Measurements from ENCODE around the gene TDP1. TPM values are rescaled to one million over a fixed set of nuclear protein-coding genes. Genes with fewer than 3 reads are reported as not detected.

The TDP1 gene
- total RNA-seq, 2 experiments from 2014 or later = 51.9 to 59.8 TPM

GRCh38 chr14:89926694-89927093 is 29.0 kb upstream of the TDP1 start:
- no peaks in the 10 kb centered on the region for H3K36me3 Mint-ChIP-seq (ENCODE audit: low read depth)
- ChIA-PET POLR2A (interaction anchor here (1.2 kb wide), 1 partner anchor 10 kb away, joined by 3 read pairs; no protein-coding TSS in a partner anchor), CTCF (interaction anchor here (1.0 kb wide), 1 partner anchor 13 kb away, joined by 4 read pairs; no protein-coding TSS in a partner anchor)
- H3K27me3 ChIP-seq (ENCODE audit: control insufficient read depth in 1 of 2, insufficient read depth in 2 of 2, low read length in 2 of 2) = no peaks in the 10 kb centered on the region
- no peak overlapping the region for H3K4me3 Mint-ChIP-seq
- ATAC-seq (ENCODE audit: poor library complexity) = no peak
- DNase-seq = no peak
- H3K4me1 Mint-ChIP-seq (ENCODE audit: low read depth) = no peaks in the 10 kb centered on the region
- intact Hi-C loops (cut with DNase I, micrococcal nuclease) = no loop called here
- no peak overlapping the region for H3K4me3 ChIP-seq (ENCODE audit: low read length)
- no peaks in the 10 kb centered on the region for H3K9me3 Mint-ChIP-seq
- TF ChIP-seq CTCF (IDR thresholded peaks at IDR 0.05) = no peak
- no peak overlapping the region for H3K27ac Mint-ChIP-seq
- H3K9me3 ChIP-seq (ENCODE audit: control insufficient read depth in 1 of 2, insufficient read depth in 1 of 2, low read length in 2 of 2) = no peaks in the 10 kb centered on the region
- H3K36me3 ChIP-seq (ENCODE audit: insufficient read depth, low read length) = no peaks in the 10 kb centered on the region
- no peaks in the 10 kb centered on the region for H3K4me1 ChIP-seq (ENCODE audit: insufficient read depth, low read length)
- no peak overlapping the region for H3K27ac ChIP-seq (ENCODE audit: low read depth in 1 of 2, low read length in 2 of 2)
- no peaks in the 10 kb centered on the region for H3K27me3 Mint-ChIP-seq

- DNase-seq (no peak), ATAC-seq (ENCODE audit: poor library complexity) (no peak)
- no peaks in the 10 kb centered on the region for H3K4me1 Mint-ChIP-seq (ENCODE audit: low read depth)
- no peaks in the 10 kb centered on the region for H3K27me3 ChIP-seq (ENCODE audit: control insufficient read depth in 1 of 2, insufficient read depth in 2 of 2, low read length in 2 of 2)
- no peak overlapping the region for H3K4me3 Mint-ChIP-seq
- no peaks in the 10 kb centered on the region for H3K4me1 ChIP-seq (ENCODE audit: insufficient read depth, low read length)
- H3K9me3 ChIP-seq (ENCODE audit: control insufficient read depth in 1 of 2, insufficient read depth in 1 of 2, low read length in 2 of 2) = no peaks in the 10 kb centered on the region
- no peaks in the 10 kb centered on the region for H3K9me3 Mint-ChIP-seq
- ChIA-PET CTCF (interaction anchor here (1.0 kb wide), 1 partner anchor 12 kb away, joined by 4 read pairs; no protein-coding TSS in a partner anchor), POLR2A (interaction anchor here (1.2 kb wide), 1 partner anchor 9 kb away, joined by 3 read pairs; no protein-coding TSS in a partner anchor)
- H3K27ac Mint-ChIP-seq = no peak overlapping the region
- H3K36me3 Mint-ChIP-seq (ENCODE audit: low read depth) = no peaks in the 10 kb centered on the region
- intact Hi-C loops (cut with DNase I, micrococcal nuclease) = no loop called here
- no peak for TF ChIP-seq CTCF (IDR thresholded peaks at IDR 0.05)
- no peak overlapping the region for H3K4me3 ChIP-seq (ENCODE audit: low read length)
- no peaks in the 10 kb centered on the region for H3K27me3 Mint-ChIP-seq
- no peak overlapping the region for H3K27ac ChIP-seq (ENCODE audit: low read depth in 1 of 2, low read length in 2 of 2)
- no peaks in the 10 kb centered on the region for H3K36me3 ChIP-seq (ENCODE audit: insufficient read depth, low read length)
These were observed 28.4 kb upstream of the TDP1 start for GRCh38 chr14:89927186-89927865.

- POLR2A ChIA-PET = no interaction called here
- H3K4me1 ChIP-seq (ENCODE audit: insufficient read depth, low read length) = no peaks in the 10 kb centered on the region
- H3K36me3 Mint-ChIP-seq (ENCODE audit: low read depth) = no peaks in the 10 kb centered on the region
- no peaks in the 10 kb centered on the region for H3K9me3 ChIP-seq (ENCODE audit: control insufficient read depth in 1 of 2, insufficient read depth in 1 of 2, low read length in 2 of 2)
- ATAC-seq (ENCODE audit: poor library complexity) (no peak), DNase-seq (no peak)
- no peaks in the 10 kb centered on the region for H3K27me3 Mint-ChIP-seq
- no peak for TF ChIP-seq CTCF (IDR thresholded peaks at IDR 0.05)
- no peak overlapping the region for H3K4me3 Mint-ChIP-seq
- intact Hi-C loops (cut with DNase I, micrococcal nuclease) = no loop called here
- H3K36me3 ChIP-seq (ENCODE audit: insufficient read depth, low read length) = no peaks in the 10 kb centered on the region
- no peak overlapping the region for H3K4me3 ChIP-seq (ENCODE audit: low read length)
- no peak overlapping the region for H3K27ac Mint-ChIP-seq
- CTCF ChIA-PET = no interaction called here
- H3K4me1 Mint-ChIP-seq (ENCODE audit: low read depth) = no peaks in the 10 kb centered on the region
- H3K9me3 Mint-ChIP-seq = no peaks in the 10 kb centered on the region
- H3K27me3 ChIP-seq (ENCODE audit: control insufficient read depth in 1 of 2, insufficient read depth in 2 of 2, low read length in 2 of 2) = no peaks in the 10 kb centered on the region
- H3K27ac ChIP-seq (ENCODE audit: low read depth in 1 of 2, low read length in 2 of 2) = no peak overlapping the region
These were observed 22.7 kb upstream of the TDP1 start for GRCh38 chr14:89933002-89933401.

Data from CD4-positive, alpha-beta T cell (primary cell).